ENCODE data around the gene PROSER3. TPM values are rescaled to one million over a fixed set of nuclear protein-coding genes. Genes with fewer than 3 reads are reported as not detected.
"Not testable (repeated sequence)": the region's sequence is repeated elsewhere in the genome, so short reads cannot be mapped to it uniquely, and the experiment has no call there.

Gene PROSER3
- total RNA-seq, 3 donors from 2014 or later (not counting 1 experiment from before 2014, with no cell fraction given), result 33.1 to 40.2 (median 35.9) TPM

DNA sequence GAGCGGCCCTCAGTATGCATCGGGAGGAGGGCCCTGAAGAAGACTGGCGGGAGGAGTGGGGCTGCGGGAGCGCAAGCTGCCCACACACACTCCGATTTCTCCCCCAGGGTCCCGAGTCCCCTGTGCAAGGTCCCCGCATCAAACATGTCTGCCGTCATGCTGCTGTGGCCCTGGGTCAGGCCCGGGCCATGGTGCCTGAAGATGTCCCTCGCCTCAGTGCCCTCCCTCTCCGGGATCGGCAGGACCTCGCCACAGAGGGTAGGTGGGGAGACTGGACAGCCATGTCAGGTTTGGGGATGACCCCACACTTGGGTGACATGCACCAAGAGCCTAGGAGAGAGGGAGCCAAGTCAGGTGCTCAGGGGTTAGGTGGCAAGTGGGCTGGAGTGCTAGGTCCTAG lies 35.5 kb upstream of the PROSER3 start:
- ATAC-seq, result no peak
- H3K36me3 ChIP-seq (ENCODE audit: control insufficient read depth, insufficient read depth, low read length), result peaks cover 59% of the 10 kb centered on the region
- TF ChIP-seq, protein P1, sequence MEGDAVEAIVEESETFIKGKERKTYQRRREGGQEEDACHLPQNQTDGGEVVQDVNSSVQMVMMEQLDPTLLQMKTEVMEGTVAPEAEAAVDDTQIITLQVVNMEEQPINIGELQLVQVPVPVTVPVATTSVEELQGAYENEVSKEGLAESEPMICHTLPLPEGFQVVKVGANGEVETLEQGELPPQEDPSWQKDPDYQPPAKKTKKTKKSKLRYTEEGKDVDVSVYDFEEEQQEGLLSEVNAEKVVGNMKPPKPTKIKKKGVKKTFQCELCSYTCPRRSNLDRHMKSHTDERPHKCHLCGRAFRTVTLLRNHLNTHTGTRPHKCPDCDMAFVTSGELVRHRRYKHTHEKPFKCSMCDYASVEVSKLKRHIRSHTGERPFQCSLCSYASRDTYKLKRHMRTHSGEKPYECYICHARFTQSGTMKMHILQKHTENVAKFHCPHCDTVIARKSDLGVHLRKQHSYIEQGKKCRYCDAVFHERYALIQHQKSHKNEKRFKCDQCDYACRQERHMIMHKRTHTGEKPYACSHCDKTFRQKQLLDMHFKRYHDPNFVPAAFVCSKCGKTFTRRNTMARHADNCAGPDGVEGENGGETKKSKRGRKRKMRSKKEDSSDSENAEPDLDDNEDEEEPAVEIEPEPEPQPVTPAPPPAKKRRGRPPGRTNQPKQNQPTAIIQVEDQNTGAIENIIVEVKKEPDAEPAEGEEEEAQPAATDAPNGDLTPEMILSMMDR (IDR thresholded peaks at IDR 0.05), result no peak

GRCh38 chr19:35722897-35723296 lies 35.1 kb upstream of the PROSER3 start:
- Mint-ChIP-seq H3K27me3 (ENCODE audit: low read depth in 2 of 2) (no peaks in the 10 kb centered on the region), H3K4me3 (no peak overlapping the region), H3K36me3 (no peaks in the 10 kb centered on the region), H3K27ac (no peak overlapping the region), H3K9me3 (no peaks in the 10 kb centered on the region), H3K4me1 (peaks cover 6 to 43% of the 10 kb centered on the region in 2 donors)
- ATAC-seq (no peak), DNase-seq (no peak)
- Histone ChIP-seq H3K4me3 (ENCODE audit: low read length) (no peak overlapping the region), H3K27ac (ENCODE audit: low read length) (no peak overlapping the region), H3K4me1 (ENCODE audit: control insufficient read depth, insufficient read depth, low read length) (peaks cover 12% of the 10 kb centered on the region), H3K36me3 (ENCODE audit: control insufficient read depth, insufficient read depth, low read length) (peaks cover 64% of the 10 kb centered on the region), H3K27me3 (ENCODE audit: control insufficient read depth, insufficient read depth, low read length) (no peaks in the 10 kb centered on the region), H3K9me3 (ENCODE audit: control insufficient read depth, insufficient read depth, low read length) (no peaks in the 10 kb centered on the region)
- intact Hi-C loops (cut with micrococcal nuclease), result no loop called here
- 96% methylated on average over 15 of the region's 16 CpGs for WGBS (ENCODE audit: insufficient coverage)
- TF ChIP-seq, protein P1 (IDR thresholded peaks at IDR 0.05), result no peak

More for the DNA sequence above, 35.5 kb upstream of the PROSER3 start:
- Mint-ChIP-seq H3K9me3 (no peaks in the 10 kb centered on the region), H3K27me3 (ENCODE audit: low read depth in 2 of 2) (no peaks in the 10 kb centered on the region), H3K4me1 (peaks cover 6 to 43% of the 10 kb centered on the region in 2 donors), H3K4me3 (no peak overlapping the region), H3K27ac (no peak overlapping the region), H3K36me3 (no peaks in the 10 kb centered on the region)
- no peaks in the 10 kb centered on the region for H3K9me3 ChIP-seq (ENCODE audit: control insufficient read depth, insufficient read depth, low read length)
- H3K4me1 ChIP-seq (ENCODE audit: control insufficient read depth, insufficient read depth, low read length), result peaks cover 12% of the 10 kb centered on the region
- intact Hi-C loops (cut with micrococcal nuclease), result no loop called here
- 98% methylated on average over 14 of the region's 14 CpGs for WGBS (ENCODE audit: insufficient coverage)
- no peak overlapping the region for H3K4me3 ChIP-seq (ENCODE audit: low read length)
- H3K27ac ChIP-seq (ENCODE audit: low read length), result no peak overlapping the region
- no peak for DNase-seq
- H3K27me3 ChIP-seq (ENCODE audit: control insufficient read depth, insufficient read depth, low read length), result no peaks in the 10 kb centered on the region

- H3K27ac Mint-ChIP-seq, result no peak overlapping the region
- intact Hi-C loops (cut with micrococcal nuclease), result no loop called here
- TF ChIP-seq, protein P1 (IDR thresholded peaks at IDR 0.05), result no peak
- Histone ChIP-seq H3K27ac (ENCODE audit: low read length) (no peak overlapping the region), H3K4me3 (ENCODE audit: low read length) (no peak overlapping the region), H3K36me3 (ENCODE audit: control insufficient read depth, insufficient read depth, low read length) (peaks cover 72% of the 10 kb centered on the region), H3K4me1 (ENCODE audit: control insufficient read depth, insufficient read depth, low read length) (peaks cover 9% of the 10 kb centered on the region), H3K9me3 (ENCODE audit: control insufficient read depth, insufficient read depth, low read length) (no peaks in the 10 kb centered on the region), H3K27me3 (ENCODE audit: control insufficient read depth, insufficient read depth, low read length) (no peaks in the 10 kb centered on the region)
- H3K36me3 Mint-ChIP-seq, result no peaks in the 10 kb centered on the region
- no peak for ATAC-seq
- WGBS (ENCODE audit: insufficient coverage), result 99% methylated on average over 24 of the region's 24 CpGs
- H3K4me3 Mint-ChIP-seq, result no peak overlapping the region
- H3K27me3 Mint-ChIP-seq (ENCODE audit: low read depth in 2 of 2), result no peaks in the 10 kb centered on the region
- no peak for DNase-seq
- peaks cover 6 to 40% of the 10 kb centered on the region in 2 donors for H3K4me1 Mint-ChIP-seq
- no peaks in the 10 kb centered on the region for H3K9me3 Mint-ChIP-seq
These were observed 34.3 kb upstream of the PROSER3 start for GRCh38 chr19:35723671-35724070.

DNA sequence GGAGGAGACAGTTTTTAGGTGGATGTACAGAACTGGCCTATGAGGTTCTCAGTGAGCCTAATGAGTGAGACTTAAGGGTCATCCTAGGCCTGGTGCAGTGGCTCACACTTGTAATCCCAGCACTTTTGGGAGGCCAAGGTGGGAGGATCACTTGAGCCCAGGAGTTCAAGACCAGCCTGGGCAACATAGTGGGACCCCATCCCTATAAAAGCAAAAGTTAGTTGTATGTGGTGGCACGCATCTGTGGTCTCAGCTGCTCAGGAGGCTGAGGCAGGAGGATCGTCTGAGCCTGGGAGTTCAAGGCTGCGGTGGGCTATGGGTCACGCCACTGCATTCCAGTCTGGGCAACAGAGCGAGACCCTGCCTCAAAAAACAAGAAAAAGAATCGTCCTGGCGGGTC lies 33.8 kb upstream of the PROSER3 start:
- H3K4me3 Mint-ChIP-seq; H3K27ac Mint-ChIP-seq; H3K27ac ChIP-seq (ENCODE audit: low read length); H3K4me1 ChIP-seq (ENCODE audit: control insufficient read depth, insufficient read depth, low read length); H3K9me3 Mint-ChIP-seq; H3K27me3 Mint-ChIP-seq (ENCODE audit: low read depth in 2 of 2); H3K27me3 ChIP-seq (ENCODE audit: control insufficient read depth, insufficient read depth, low read length); H3K9me3 ChIP-seq (ENCODE audit: control insufficient read depth, insufficient read depth, low read length); H3K4me3 ChIP-seq (ENCODE audit: low read length); ATAC-seq; H3K36me3 Mint-ChIP-seq; intact Hi-C loops (cut with micrococcal nuclease); DNase-seq: not testable (repeated sequence)
- 98% methylated on average over 7 of the region's 7 CpGs for WGBS (ENCODE audit: insufficient coverage)
- peaks cover 76% of the 10 kb centered on the region for H3K36me3 ChIP-seq (ENCODE audit: control insufficient read depth, insufficient read depth, low read length)
- H3K4me1 Mint-ChIP-seq, result peaks cover 6 to 35% of the 10 kb centered on the region in 2 donors

Data from natural killer cell (primary cell).